Measurements from ENCODE around the gene OR52K2.
"Not testable (repeated sequence)": the region's sequence is repeated elsewhere in the genome, so short reads cannot be mapped to it uniquely, and the experiment has no call there.

OR52K2 gene

GRCh38 chr11:4481240-4481582 lies 32.1 kb downstream of the OR52K2 start:
- DNase-seq, result no peak

GRCh38 chr11:4482445-4482844 lies 33.4 kb downstream of the OR52K2 start, which contains the start of gene OR52K1:
Gene OR52K1, plus strand, starts transcription at chr11:4482646. Its CDS starts 6,255 bp downstream, at chr11:4488901.
- DNase-seq, result no peak

- DNase-seq, result no peak
These were observed 35.2 kb downstream of the OR52K2 start for GRCh38 chr11:4484310-4484709.

- not testable (repeated sequence) for DNase-seq
These were observed 42.3 kb downstream of the OR52K2 start for GRCh38 chr11:4491405-4491804.

- no peak for DNase-seq
These were observed 42.9 kb downstream of the OR52K2 start for GRCh38 chr11:4491878-4492606.

- no peak for DNase-seq
These were observed 44.4 kb downstream of the OR52K2 start for GRCh38 chr11:4493480-4493818.

GRCh38 chr11:4495487-4495886 lies 46.4 kb downstream of the OR52K2 start:
- no peak for DNase-seq

GRCh38 chr11:4495986-4496385 lies 46.9 kb downstream of the OR52K2 start:
- no peak for DNase-seq

- no peak for DNase-seq
These were observed 47.6 kb downstream of the OR52K2 start for GRCh38 chr11:4496557-4497248.
